ENCODE data around the gene ABCA10. TPM values are rescaled to one million over a fixed set of nuclear protein-coding genes. Genes with fewer than 3 reads are reported as not detected.
"Not testable (repeated sequence)": the region's sequence is repeated elsewhere in the genome, so short reads cannot be mapped to it uniquely, and the experiment has no call there.

The ABCA10 gene
- total RNA-seq, 1 donor from 2014 or later = 0.60 TPM

DNA sequence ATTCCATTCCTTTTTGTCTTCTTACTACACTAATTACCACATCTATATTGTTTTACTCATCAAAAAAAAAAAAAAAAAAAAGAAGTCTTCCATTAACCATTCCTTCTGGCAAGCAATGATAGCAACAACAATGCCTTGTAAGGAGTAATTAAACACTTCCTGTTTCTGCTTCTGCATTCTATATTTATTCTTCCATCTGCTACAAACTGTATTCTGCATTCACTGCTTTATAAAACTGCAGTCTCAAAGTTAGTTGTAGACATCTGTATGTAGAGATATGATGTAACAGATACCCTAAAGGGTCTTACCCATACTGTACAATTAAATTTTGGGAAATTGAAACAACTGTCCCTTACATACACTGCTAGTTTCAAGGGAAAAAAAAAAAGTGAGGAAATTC is 58.2 kb downstream of the ABCA10 start:
- peak in 1 of 2 donors; percentile 36 for DNase-seq (ENCODE audit: low read depth in 2 of 2)

GRCh38 chr17:69168642-69169041 is 60.0 kb downstream of the ABCA10 start:
- DNase-seq (ENCODE audit: low read depth in 2 of 2) = not testable (repeated sequence)

- no peak for DNase-seq (ENCODE audit: low read depth in 2 of 2)
These were observed 61.7 kb downstream of the ABCA10 start for GRCh38 chr17:69166957-69167356.

DNA sequence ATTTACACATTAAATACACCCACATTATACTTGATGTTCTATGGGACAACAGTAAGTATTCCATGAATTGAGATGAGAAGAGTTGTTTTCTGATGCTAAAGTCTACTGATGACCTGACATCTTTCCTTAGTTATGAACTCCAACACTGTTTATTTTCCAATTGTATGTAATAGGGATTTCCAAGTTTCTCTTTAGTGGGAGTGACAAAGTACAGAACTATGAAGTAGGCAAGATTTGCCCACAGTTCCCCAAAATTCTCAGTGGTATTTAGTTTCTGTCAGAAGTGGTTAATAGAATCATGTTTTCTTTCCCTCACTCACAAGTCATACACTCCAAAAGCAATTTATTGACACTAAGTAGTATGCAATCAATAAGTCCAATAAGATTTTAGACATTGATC is 64.4 kb downstream of the ABCA10 start:
- DNase-seq (ENCODE audit: low read depth in 2 of 2) = no peak

DNA sequence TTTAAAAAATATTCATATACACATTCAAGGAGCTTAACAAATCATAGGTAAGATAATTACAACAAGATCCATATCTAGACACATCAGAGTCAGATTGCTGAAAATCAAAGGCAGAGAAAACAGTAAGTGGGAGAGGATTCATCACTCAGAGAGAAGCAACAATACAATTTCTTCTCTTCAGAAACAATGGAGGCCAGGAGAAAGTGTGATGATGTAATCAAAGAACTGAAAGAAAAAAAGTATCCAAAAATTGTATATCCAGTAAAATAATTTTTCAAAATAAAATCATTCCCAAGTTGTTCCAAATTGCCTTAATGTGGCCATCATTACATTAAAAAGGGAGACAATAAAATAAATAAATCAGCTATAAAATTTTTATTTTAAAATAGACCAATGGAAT is 69.2 kb downstream of the ABCA10 start:
- DNase-seq (ENCODE audit: low read depth in 2 of 2) = no peak

- no peak for DNase-seq (ENCODE audit: low read depth in 2 of 2)
These were observed 74.4 kb downstream of the ABCA10 start for GRCh38 chr17:69154267-69154666.

DNA sequence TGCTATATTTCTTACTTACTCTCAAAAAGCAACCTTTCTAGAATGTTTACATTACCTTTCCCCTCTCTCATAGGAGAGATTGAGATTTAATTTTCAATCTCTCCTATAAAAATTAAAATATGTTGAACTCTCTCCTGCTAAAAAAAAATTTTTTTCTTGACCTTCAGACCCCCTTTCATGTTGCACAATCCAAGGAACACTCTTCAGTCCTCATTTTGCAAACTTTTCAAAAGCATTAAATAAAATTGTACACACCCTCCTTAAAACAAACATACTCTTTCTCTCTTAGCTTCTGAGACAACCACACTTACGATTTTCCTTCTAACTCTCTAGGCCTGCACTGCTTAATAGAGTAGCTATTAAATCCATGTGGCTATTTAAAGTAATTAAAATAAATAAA is 78.3 kb downstream of the ABCA10 start:
- DNase-seq (ENCODE audit: low read depth in 2 of 2) = no peak

DNA sequence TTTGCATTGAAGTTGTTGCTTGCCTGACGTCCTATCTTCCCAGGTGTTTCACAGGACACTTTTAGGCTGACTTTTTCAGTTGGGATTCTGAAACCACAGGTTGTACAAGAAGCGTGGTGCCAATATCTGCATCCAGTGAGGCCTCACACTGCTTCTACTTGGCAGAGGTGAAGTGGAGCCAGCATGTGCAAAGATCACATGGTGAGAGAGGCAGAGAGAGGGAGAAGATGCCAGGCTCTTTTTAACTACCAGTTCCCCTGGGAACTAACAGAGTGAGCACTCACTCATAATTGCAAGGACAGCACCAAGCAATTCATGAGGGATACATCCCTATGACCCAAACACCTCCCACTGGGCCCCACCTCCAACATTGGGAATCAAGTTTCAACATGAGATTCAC is 81.2 kb downstream of the ABCA10 start:
- DNase-seq (ENCODE audit: low read depth in 2 of 2) = no peak

GRCh38 chr17:69144331-69145255 is 84.0 kb downstream of the ABCA10 start:
- DNase-seq (ENCODE audit: low read depth in 2 of 2) = no peak

DNA sequence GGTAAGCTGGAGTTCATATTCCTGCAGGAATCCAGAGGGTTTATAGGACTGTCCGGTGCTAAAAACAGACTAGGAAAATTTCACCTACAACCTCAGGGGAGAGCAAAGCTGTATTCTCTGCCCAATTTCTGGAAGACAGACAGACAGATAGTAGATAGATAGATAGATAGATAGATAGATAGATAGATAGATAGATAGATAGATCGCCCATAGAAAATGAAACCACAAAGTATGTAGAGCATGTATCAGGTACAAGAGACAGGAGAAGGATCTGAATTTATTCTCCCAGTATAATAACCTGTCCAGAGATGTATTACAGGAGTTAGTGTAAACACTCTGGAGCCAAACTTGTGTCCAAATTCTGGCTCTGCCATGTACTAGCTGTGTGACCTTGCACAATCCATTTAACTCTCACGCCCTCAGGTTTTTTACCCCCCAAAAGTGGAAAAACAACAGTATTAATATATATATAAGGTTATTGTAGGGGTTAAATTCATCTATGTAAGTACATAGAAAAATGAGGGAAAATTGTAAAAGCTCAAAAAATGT is 84.9 kb downstream of the ABCA10 start:
- no peak for DNase-seq (ENCODE audit: low read depth in 2 of 2)

GRCh38 chr17:69143151-69143550 is 85.5 kb downstream of the ABCA10 start:
- DNase-seq (ENCODE audit: low read depth in 2 of 2) = peak in 1 of 2 donors; percentile 42

GRCh38 chr17:69142175-69142802 is 86.3 kb downstream of the ABCA10 start:
- peak; percentile 48 to 59 for DNase-seq (ENCODE audit: low read depth in 2 of 2)

GRCh38 chr17:69141431-69142174 is 87.0 kb downstream of the ABCA10 start, which contains the start of gene ABCA6:
Gene ABCA6 (minus strand): TSS chr17:69141895. CDS start chr17:69140703, 1,192 bp downstream.
- peak; percentile 53 to 91 for DNase-seq (ENCODE audit: low read depth in 2 of 2)

DNA sequence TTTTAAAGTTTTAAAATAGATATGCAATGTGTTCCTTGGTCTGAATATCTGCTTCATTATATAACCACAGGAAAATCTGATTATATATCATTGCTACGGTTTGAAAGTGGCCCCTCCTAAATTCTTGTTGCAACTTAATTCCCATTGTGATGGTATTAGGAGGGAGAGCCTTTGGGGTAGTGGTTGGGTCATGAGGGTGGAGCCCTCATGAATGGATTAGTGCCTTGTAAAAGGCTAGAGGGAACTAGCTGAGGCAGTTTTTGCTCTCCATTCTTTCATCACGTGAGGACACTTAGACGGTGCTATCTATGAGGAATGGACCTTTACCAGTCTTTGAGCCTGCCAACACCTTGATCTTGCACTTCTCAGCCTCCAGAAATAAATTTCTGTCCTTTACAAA is 94.5 kb downstream of the ABCA10 start:
- no peak for DNase-seq (ENCODE audit: low read depth in 2 of 2)

DNA sequence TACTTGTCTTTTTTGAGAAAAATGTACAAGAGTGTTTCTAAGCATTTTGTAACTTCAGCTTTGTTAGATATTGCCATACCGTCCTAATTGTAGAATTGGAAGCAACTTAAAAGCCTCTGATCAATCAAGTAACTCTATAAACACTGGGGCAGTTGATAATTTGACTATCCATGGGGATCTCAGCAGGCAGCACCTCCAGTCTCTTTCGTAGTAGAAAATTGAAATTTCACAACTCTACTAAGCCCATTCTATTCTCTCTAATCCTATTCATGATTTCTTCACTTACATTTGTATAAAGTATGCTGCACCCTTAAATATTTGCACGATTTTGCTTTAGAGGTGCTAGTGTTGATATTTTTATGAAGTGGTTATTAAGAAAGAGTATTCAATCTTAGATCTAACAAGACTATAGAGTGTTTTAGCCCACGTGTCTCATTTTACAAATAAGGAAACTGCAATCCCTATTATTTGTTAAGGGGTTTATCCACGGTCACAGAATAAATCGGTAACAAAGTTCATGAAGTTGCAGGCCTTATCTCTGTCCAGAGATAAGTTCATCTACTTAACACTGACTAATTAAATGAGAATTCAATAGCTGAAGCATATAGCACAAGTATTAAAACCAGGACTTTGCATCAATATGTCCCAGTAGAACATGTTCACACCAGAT is 97.9 kb downstream of the ABCA10 start:
- no peak for DNase-seq (ENCODE audit: low read depth in 2 of 2)

DNA sequence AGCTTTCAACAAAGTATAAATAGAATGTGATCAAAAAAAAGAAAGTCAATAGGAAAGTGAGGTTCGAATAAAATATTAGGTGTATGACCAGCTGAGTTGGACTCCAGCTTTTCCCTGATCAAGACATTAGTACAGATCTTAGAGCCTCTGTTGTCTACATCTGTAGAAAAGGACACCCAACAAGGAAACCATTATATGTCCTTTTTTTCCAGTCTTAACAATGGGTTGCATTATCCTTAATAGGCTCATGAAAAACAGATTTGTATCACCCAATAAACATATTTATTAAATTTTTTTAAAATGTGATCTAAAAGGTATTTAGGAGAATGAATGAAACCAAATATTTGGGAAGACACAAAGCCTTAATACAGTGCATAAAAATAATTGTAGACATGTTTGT is 105.0 kb downstream of the ABCA10 start:
- no peak for DNase-seq (ENCODE audit: low read depth in 2 of 2)

DNA sequence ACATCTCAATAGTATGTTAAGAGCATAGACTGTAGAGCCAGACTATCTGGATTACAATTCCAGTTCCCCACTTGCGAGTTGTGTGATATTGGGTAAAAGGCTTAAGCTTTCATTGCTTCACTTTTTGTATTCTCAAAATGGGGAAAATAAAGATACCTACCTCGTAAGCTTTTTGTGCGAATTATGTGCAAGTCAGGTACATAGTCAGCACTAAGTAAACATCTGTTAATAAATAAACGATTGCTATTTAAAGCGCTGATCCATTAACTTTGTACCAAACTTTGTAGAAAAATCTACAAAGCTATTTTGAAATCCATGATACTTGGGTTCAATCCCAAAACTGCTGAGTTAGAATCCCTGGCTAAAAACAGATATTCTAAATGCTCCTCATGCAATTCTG is 106.6 kb downstream of the ABCA10 start:
- DNase-seq (ENCODE audit: low read depth in 2 of 2) = no peak

DNA sequence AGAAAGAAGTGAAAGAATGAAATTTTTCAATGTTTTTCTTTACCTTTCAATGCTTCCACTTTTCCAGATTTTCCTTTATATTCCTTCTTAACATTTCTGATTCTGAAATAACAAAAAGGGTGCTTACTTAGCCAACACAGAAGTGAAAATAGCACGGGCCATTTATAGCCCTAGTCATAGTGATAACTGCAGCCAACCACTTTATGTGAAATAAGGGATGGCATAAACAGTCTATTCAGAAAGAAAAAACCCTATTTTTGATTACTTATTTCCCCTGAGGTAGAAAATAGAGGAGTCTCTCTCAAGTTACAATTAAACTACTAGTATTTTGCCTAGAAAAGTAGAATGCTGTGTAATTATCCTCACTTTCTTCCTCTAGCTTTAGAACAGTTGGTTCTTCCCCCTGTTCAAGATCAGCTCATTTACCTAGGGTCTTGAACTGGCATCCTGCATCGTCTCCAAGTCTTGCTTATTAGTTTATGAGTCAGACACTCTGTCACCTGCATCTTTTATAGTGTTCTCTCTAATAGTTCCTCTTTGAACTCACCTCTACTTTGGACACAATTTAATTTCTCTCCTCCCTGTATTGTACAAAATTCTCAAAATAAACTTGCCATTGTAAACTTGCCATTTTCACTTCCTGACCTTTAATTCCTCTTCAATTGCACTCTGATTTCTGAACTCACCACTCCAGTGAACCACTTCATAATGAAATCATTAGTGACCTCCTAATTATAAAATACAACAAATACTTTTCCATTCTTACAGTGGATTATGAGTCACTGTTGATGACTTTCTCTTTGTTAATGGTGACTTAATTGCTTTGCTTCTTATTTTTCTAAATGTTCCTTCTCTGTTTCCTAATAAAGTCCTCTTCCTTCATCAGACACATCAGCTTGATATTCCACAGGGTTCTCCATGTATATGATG is 110.5 kb downstream of the ABCA10 start:
- peak in 1 of 2 donors; percentile 9 for DNase-seq (ENCODE audit: low read depth in 2 of 2)

DNA sequence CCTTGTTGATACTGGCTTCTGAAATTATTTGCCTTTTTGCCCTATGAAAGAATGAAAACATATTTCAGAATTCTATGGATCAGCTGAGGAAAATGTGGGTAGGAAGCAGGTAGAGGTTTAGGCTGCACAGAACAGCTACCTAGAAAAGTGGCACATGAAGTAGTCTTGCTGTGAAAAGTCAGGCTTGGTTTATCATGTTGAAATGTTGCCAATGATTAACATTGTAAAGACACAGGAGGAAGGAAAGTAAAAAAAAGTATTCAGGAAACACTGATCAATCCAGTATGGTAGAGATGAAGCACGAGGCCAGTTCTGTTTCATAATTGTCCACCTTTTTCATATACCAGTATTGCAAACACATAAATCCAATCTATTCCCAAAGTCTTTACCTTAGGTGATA is 116.8 kb downstream of the ABCA10 start:
- peak in 1 of 2 donors; percentile 6 for DNase-seq (ENCODE audit: low read depth in 2 of 2)
